IMR-90 (cell line): ENCODE measurements around the gene CDIP1. TPM values are rescaled to one million over a fixed set of nuclear protein-coding genes. Genes with fewer than 3 reads are reported as not detected.

Source experiments
- ATAC-seq: fragments of 200-7000 bp; cut with Tn5 transposase; 2 replicates; pipeline ENCODE4 v1.9.1; 2020; ENCODE audit warnings: low read depth, mild to moderate bottlenecking, moderate library complexity
- BruUV-seq: library from RNA; stranded (reverse); fragments of 400-500 nt; replicated peaks from 2 replicates; lab custom pipeline; 2021; lab: Mats Ljungman, UMichigan
- CTCF ChIA-PET: fragments of 300-600 bp; formaldehyde crosslinking; extraction: SDS; loops from one replicate; lab custom pipeline; 2021; ENCODE audit warnings: antibody characterized with exemption; lab: Yijun Ruan, JAX
- POLR2A ChIA-PET: fragments of 300-600 bp; sonication (Branson Sonifier 250); formaldehyde crosslinking; loops from one replicate; lab custom pipeline; 2022; ENCODE audit warnings: antibody characterized with exemption; ENCODE audit not compliant: unreplicated experiment; lab: Charles Lee
- DNase-seq: peaks from one replicate; pipeline ENCODE4 v3.0.0; 2013
- H2AFZ ChIP-seq: replicated peaks from 2 replicates; pipeline ENCODE3; 2013; ENCODE audit warnings: low read length, mild to moderate bottlenecking; ENCODE audit not compliant: poor library complexity
- H2AK5ac ChIP-seq: 2 replicates; pipeline ENCODE4 v1.6.1; 2013; ENCODE audit warnings: low read depth, low read length, inconsistent platforms
- H2AK9ac ChIP-seq: replicated peaks from 2 replicates; pipeline ENCODE3; 2013; ENCODE audit warnings: mild to moderate bottlenecking, low read depth, low read length, moderate library complexity; ENCODE audit not compliant: poor library complexity
- H2BK120ac ChIP-seq: 2 replicates; pipeline ENCODE4 v1.6.1; 2013; ENCODE audit warnings: low read depth, low read length, inconsistent platforms
- H2BK15ac ChIP-seq: 3 replicates; pipeline ENCODE4 v1.6.1; 2013; ENCODE audit warnings: low read depth, low read length, inconsistent platforms
- H2BK20ac ChIP-seq: 2 replicates; pipeline ENCODE4 v1.6.1; 2013; ENCODE audit warnings: low read depth, mild to moderate bottlenecking, inconsistent platforms, low read length, moderate library complexity
- H2BK5ac ChIP-seq: 2 replicates; pipeline ENCODE4 v1.6.1; 2013; ENCODE audit warnings: mild to moderate bottlenecking, low read depth, low read length, inconsistent platforms; ENCODE audit not compliant: poor library complexity, severe bottlenecking
- H3K14ac ChIP-seq: replicated peaks from 2 replicates; pipeline ENCODE4 v1.6.1; 2013; ENCODE audit warnings: low read depth, low read length, inconsistent platforms
- H3K18ac ChIP-seq: 2 replicates; pipeline ENCODE4 v1.6.1; 2013; ENCODE audit warnings: low read depth, low read length, control low read depth
- H3K23ac ChIP-seq: 2 replicates; pipeline ENCODE4 v1.6.1; 2013; ENCODE audit warnings: low read depth, low read length, inconsistent platforms
- H3K27ac ChIP-seq: 2 replicates; pipeline ENCODE4 v1.5.1; 2013; ENCODE audit warnings: mild to moderate bottlenecking, control low read depth, low read length; ENCODE audit not compliant: insufficient read depth
- H3K27me3 ChIP-seq: 2 replicates; pipeline ENCODE4 v1.6.1; 2013; ENCODE audit warnings: low read length; ENCODE audit not compliant: control insufficient read depth, insufficient read depth
- H3K36me3 ChIP-seq: 2 replicates; pipeline ENCODE4 v1.6.1; 2013; ENCODE audit warnings: low read length, mixed read lengths; ENCODE audit not compliant: control insufficient read depth, insufficient read depth
- H3K4ac ChIP-seq: 2 replicates; pipeline ENCODE4 v1.6.1; 2013; ENCODE audit warnings: low read depth, low read length, inconsistent platforms
- H3K4me1 ChIP-seq: 2 replicates; pipeline ENCODE4 v1.6.1; 2013; ENCODE audit warnings: low read length, mixed read lengths; ENCODE audit not compliant: control insufficient read depth, insufficient read depth
- H3K4me2 ChIP-seq: 2 replicates; pipeline ENCODE4 v1.6.1; 2013; ENCODE audit warnings: low read depth, mild to moderate bottlenecking, control low read depth, low read length, moderate library complexity
- H3K4me3 ChIP-seq: 2 replicates; pipeline ENCODE4 v1.5.1; 2013; ENCODE audit warnings: low read depth, mild to moderate bottlenecking, control low read depth, low read length, moderate library complexity; ENCODE audit not compliant: insufficient read depth
- H3K56ac ChIP-seq: 2 replicates; pipeline ENCODE4 v1.6.1; 2013; ENCODE audit warnings: low read length, inconsistent platforms; ENCODE audit not compliant: insufficient read depth; ENCODE audit errors: extremely low read depth
- H3K79me1 ChIP-seq, 2 experiments: 2 replicates each; pipeline ENCODE4 v1.6.1; 2013; ENCODE audit warnings: low read length in 2 of 2, inconsistent platforms in 1 of 2, low read depth in 1 of 2
- H3K9ac ChIP-seq: 2 replicates; pipeline ENCODE4 v1.6.1; 2013; ENCODE audit warnings: low read depth, low read length, control low read depth
- H3K9me1 ChIP-seq: 2 replicates; pipeline ENCODE4 v1.6.1; 2013; ENCODE audit warnings: low read length, inconsistent platforms; ENCODE audit not compliant: insufficient read depth
- H3K9me3 ChIP-seq: 2 replicates; pipeline ENCODE4 v1.6.1; 2013; ENCODE audit warnings: low read length; ENCODE audit not compliant: control insufficient read depth, insufficient read depth
- H4K20me1 ChIP-seq: 2 replicates; pipeline ENCODE4 v1.6.1; 2013; ENCODE audit warnings: low read length, inconsistent platforms; ENCODE audit not compliant: insufficient read depth
- H4K5ac ChIP-seq: 2 replicates; pipeline ENCODE4 v1.6.1; 2013; ENCODE audit warnings: mild to moderate bottlenecking, low read depth, low read length, control low read depth
- H4K8ac ChIP-seq, 2 experiments: 2 replicates each; pipeline ENCODE4 v1.6.1; 2013; ENCODE audit warnings: low read depth in 2 of 2, low read length in 2 of 2, control low read depth in 1 of 2, inconsistent platforms in 1 of 2
- H4K91ac ChIP-seq: 2 replicates; pipeline ENCODE4 v1.6.1; 2013; ENCODE audit warnings: low read depth, low read length, inconsistent platforms; ENCODE audit not compliant: insufficient read depth
- BHLHE40 ChIP-seq: fragments of 150-350 bp; IDR thresholded peaks from 2 replicates; pipeline ENCODE4 v1.6.1; 2016; ENCODE audit warnings: mild to moderate bottlenecking, low read depth, low read length
- CEBPB ChIP-seq: IDR thresholded peaks from 2 replicates; pipeline ENCODE4 v1.6.1; 2012; ENCODE audit warnings: low read depth, low read length, improper control_type of control experiment
- CHD1 ChIP-seq: IDR thresholded peaks from 2 replicates; pipeline ENCODE4 v1.6.1; 2012; ENCODE audit warnings: low read depth, low read length, improper control_type of control experiment
- ELK1 ChIP-seq: fragments of 150-350 bp; IDR thresholded peaks from 2 replicates; pipeline ENCODE4 v1.6.1; 2016; ENCODE audit warnings: low read depth, mild to moderate bottlenecking, low read length, moderate library complexity, borderline replicate concordance
- FOS ChIP-seq: fragments of 150-350 bp; IDR thresholded peaks from 2 replicates; pipeline ENCODE4 v1.6.1; 2016; ENCODE audit warnings: low read depth, low read length
- MAFK ChIP-seq: IDR thresholded peaks from 2 replicates; pipeline ENCODE4 v1.6.1; 2012; ENCODE audit warnings: low read depth, low read length, improper control_type of control experiment
- MAZ ChIP-seq: IDR thresholded peaks from 2 replicates; pipeline ENCODE4 v1.6.1; 2012; ENCODE audit warnings: low read depth, mild to moderate bottlenecking, low read length, improper control_type of control experiment, moderate library complexity, borderline replicate concordance
- MXI1 ChIP-seq: IDR thresholded peaks from 2 replicates; pipeline ENCODE4 v1.6.1; 2012; ENCODE audit warnings: low read depth, mild to moderate bottlenecking, low read length, moderate library complexity, borderline replicate concordance
- NFE2L2 ChIP-seq: fragments of 150-350 bp; IDR thresholded peaks from 2 replicates; pipeline ENCODE4 v1.6.1; 2016; ENCODE audit warnings: low read depth, mild to moderate bottlenecking, low read length
- POLR2A ChIP-seq: IDR thresholded peaks from 2 replicates; pipeline ENCODE4 v1.6.1; 2012; ENCODE audit warnings: mild to moderate bottlenecking, low read depth, low read length
- RCOR1 ChIP-seq: IDR thresholded peaks from 2 replicates; pipeline ENCODE4 v1.6.1; 2012; ENCODE audit warnings: mild to moderate bottlenecking, low read length, improper control_type of control experiment; ENCODE audit not compliant: insufficient replicate concordance
- RFX5 ChIP-seq: IDR thresholded peaks from 2 replicates; pipeline ENCODE4 v1.8.0; 2012; ENCODE audit warnings: low read depth, mild to moderate bottlenecking, low read length, moderate library complexity
- WGBS, 2 experiments: methylation state at CpG; one replicate each; pipeline versions ENCODE4 v1.1.5 to v1.1.7; 2013; ENCODE audit warnings: missing lambda C conversion rate in 2 of 2; ENCODE audit not compliant: insufficient read length in 1 of 2; ENCODE audit errors: extremely low coverage in 2 of 2; 5-methylcytosine and 5-hydroxymethylcytosine counted together
- dilution Hi-C: fragments of 300-500 bp; cut with HindIII; formaldehyde crosslinking; loops from one replicate; pipeline ENCODE4 v1.14.3; 2018; ENCODE audit warnings: low sequenced_read_pairs; ENCODE audit not compliant: unreplicated experiment
- in situ Hi-C: fragments of 300-500 bp; cut with MboI; formaldehyde crosslinking; loops from 3 replicates; pipeline ENCODE4 v1.14.3; 2019; ENCODE audit warnings: low sequenced_read_pairs, inconsistent platforms, mixed read lengths
- intact Hi-C: fragments of 100-400 bp; cut with micrococcal nuclease; formaldehyde crosslinking; loops from 2 replicates; pipeline ENCODE4 v1.10.0; 2022
- polyA plus RNA-seq, 3 experiments: library from polyadenylated mRNA; depleted of rRNA; stranded (reverse); fragments of >200 nt; gene quantifications; 2 replicates each; pipeline ENCODE4 v1.2.3, GENCODE V29; 2012; ENCODE audit warnings: low replicate concordance in 1 of 3
- total RNA-seq: library from RNA; depleted of rRNA; stranded (reverse); fragments of >200 nt; gene quantifications from 2 replicates; pipeline ENCODE4 v1.2.3, GENCODE V29; 2012
- TF ChIP-seq, protein P1 (sequence below): fragments of 150-350 bp; IDR thresholded peaks from 2 replicates; pipeline ENCODE4 v1.6.1; 2017; ENCODE audit warnings: mild to moderate bottlenecking, antibody characterized with exemption, low read length, low read depth

The CDIP1 gene
- total and polyA plus RNA-seq, 2 of the 4 experiments (the other 2 are of a cell fraction), result 4.8 to 14.6 TPM

DNA sequence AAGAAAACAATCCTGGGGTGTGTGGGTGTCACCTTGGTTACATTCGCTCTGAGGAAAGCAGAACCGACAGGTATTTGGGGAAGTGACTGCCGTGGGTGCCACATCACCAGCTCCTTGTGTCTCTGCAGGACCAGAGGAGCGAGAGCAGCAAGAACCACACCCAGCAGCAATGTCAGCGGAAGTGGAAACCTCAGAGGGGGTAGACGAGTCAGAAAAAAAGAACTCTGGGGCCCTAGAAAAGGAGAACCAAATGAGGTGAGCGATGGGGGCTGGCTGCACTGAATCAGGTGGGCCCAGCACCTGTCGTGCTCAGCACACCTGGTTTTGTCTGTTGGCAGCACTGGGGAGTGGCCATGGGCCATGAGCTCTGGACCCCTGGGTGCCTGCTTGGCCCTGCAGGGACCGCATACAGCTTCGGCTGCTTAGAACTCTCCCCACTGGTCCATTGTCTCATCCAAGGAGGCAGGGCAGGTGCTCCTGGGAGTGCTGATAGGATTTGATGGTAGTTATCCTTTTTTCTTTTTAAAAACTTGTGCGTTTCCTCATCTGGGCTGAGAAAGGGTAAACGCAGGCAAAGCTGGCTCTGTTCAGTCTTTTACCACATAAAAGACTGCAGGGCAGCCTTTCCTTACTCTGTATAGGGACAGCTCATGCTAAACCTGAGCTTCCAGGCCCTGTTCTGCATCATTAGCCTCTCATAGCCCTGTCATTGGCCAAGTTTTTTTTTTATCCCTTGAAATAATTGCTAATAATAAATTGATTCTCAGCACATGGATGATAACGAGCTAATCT, 33.0 kb downstream of the CDIP1 start (continued):
- no peak for TF ChIP-seq MAZ

DNA sequence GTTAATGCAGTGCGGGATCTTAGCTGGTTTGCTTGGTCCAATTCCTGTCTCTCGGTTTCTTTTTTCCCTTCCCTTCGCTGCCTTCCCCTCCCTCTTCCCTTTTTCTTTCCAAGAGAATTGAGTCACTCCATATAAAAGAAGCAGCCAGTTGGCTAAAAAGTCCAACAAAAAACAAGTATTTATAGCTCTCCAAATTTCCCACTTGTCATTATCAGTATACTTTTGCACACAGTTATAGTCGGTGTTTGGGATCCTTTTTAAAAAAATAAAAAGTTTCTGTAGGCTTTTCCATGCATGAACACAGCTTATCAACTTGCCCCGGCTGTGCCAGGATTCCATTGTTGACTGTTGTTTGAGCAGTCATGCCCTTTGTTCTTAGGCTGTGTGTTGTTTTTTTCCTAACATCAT, 37.5 kb downstream of the CDIP1 start:
- peak overlapping the region; percentile 65; the same call in 1 of the 2 replicates for H3K27ac ChIP-seq
- H3K9ac ChIP-seq, result peak overlapping the region; percentile 47; the same call in 1 of the 2 replicates
- peak overlapping the region; percentile 66 for H3K4me2 ChIP-seq
- CTCF ChIA-PET, result interaction anchor here (0.6 to 1.7 kb wide), 3 partner anchors 23 to 49 kb away, joined by 3 to 5 read pairs (median 5); no protein-coding TSS in a partner anchor
- H2BK120ac ChIP-seq, result peak overlapping the region; percentile 84; the same call in 1 of the 2 replicates
- peaks cover 20% of the 10 kb centered on the region for H3K4me1 ChIP-seq
- no peak overlapping the region; the same call in 2 of the 3 replicates for H2BK15ac ChIP-seq
- WGBS, 2 experiments, result no CpG with 5 or more reads among the region's 5 CpGs
- H2BK20ac ChIP-seq, result peak overlapping the region; percentile 88
- dilution Hi-C loops, result no loop called here
- DNase-seq (peak; percentile 50), ATAC-seq (peak; percentile 17)
- H4K91ac ChIP-seq, result peak overlapping the region; percentile 78; the same call in 1 of the 2 replicates
- POLR2A ChIA-PET, result interaction anchor here (1.6 kb wide), 1 partner anchor 11 kb away, joined by 4 read pairs; no protein-coding TSS in a partner anchor
- peaks cover 31 to 86% of the 10 kb centered on the region in 2 experiments for H3K79me1 ChIP-seq
- H3K56ac ChIP-seq, result 0 out of 2 replicates have a peak overlapping the region, but pooled peaks have one; percentile 68
- H4K20me1 ChIP-seq, result peaks cover 19% of the 10 kb centered on the region
- no peak overlapping the region for H3K4me3 ChIP-seq
- H3K23ac ChIP-seq, result peak overlapping the region; percentile 69; the same call in 1 of the 2 replicates
- peak overlapping the region; percentile 46; the same call in 1 of the 2 replicates for H3K18ac ChIP-seq
- peaks cover 31% of the 10 kb centered on the region for H3K9me1 ChIP-seq
- no peaks in the 10 kb centered on the region; the same call in none of the 2 replicates for H3K36me3 ChIP-seq
- H3K27me3 ChIP-seq, result no peaks in the 10 kb centered on the region
- H3K9me3 ChIP-seq, result no peaks in the 10 kb centered on the region
- peak overlapping the region; percentile 86 for H3K14ac ChIP-seq
- H3K4ac ChIP-seq, result peak overlapping the region; percentile 73; the same call in 1 of the 2 replicates
- peak overlapping the region in 1 of 2 experiments; percentile 54; a peak in 2 of 4 replicates for H4K8ac ChIP-seq
- TF ChIP-seq CEBPB (no peak), ELK1 (no peak), RFX5 (no peak), POLR2A (no peak), CHD1 (no peak), MXI1 (no peak), FOS (no peak), BHLHE40 (no peak), RCOR1 (no peak), MAZ (no peak), MAFK (no peak), NFE2L2 (no peak)
- TF ChIP-seq, protein P1, sequence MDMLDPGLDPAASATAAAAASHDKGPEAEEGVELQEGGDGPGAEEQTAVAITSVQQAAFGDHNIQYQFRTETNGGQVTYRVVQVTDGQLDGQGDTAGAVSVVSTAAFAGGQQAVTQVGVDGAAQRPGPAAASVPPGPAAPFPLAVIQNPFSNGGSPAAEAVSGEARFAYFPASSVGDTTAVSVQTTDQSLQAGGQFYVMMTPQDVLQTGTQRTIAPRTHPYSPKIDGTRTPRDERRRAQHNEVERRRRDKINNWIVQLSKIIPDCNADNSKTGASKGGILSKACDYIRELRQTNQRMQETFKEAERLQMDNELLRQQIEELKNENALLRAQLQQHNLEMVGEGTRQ, result no peak
- H2BK5ac ChIP-seq, result peak overlapping the region; percentile 87
- H4K5ac ChIP-seq, result no peak overlapping the region; the same call in 1 of the 2 replicates
- intact Hi-C loops, result no loop called here
- BruUV-seq, result no TSS peak
- H2AK9ac ChIP-seq, result no peak overlapping the region
- no peak overlapping the region for H2AFZ ChIP-seq
- in situ Hi-C loops, result loop anchor here (25.0 kb wide), 1 partner anchor 461 kb away; the partner anchor contains the start of gene SEC14L5
- H2AK5ac ChIP-seq, result peak overlapping the region; percentile 11; the same call in 1 of the 2 replicates
